Vagina (tissue), 2 donors: ENCODE data around the gene ZNF831.

Experiments
- POLR2A ChIP-seq, 2 donors: fragments of 450-650 bp; IDR thresholded peaks; one replicate each; pipeline ENCODE4 v1.6.1; 2017; ENCODE audit warnings: antibody characterized with exemption in 2 of 2, mild to moderate bottlenecking in 2 of 2, moderate library complexity in 2 of 2
- TF ChIP-seq, protein P1 (sequence below), 3 experiments: fragments of 450-650 bp in 2 of 3; fragments of 200-600 bp in 1 of 3; sonication (generic) in 1 of 3; IDR thresholded peaks; one replicate each; pipeline ENCODE4 v1.5.1; 2017 to 2019; ENCODE audit warnings: antibody characterized with exemption in 3 of 3, mild to moderate bottlenecking in 2 of 3, moderate library complexity in 2 of 3

DNA sequence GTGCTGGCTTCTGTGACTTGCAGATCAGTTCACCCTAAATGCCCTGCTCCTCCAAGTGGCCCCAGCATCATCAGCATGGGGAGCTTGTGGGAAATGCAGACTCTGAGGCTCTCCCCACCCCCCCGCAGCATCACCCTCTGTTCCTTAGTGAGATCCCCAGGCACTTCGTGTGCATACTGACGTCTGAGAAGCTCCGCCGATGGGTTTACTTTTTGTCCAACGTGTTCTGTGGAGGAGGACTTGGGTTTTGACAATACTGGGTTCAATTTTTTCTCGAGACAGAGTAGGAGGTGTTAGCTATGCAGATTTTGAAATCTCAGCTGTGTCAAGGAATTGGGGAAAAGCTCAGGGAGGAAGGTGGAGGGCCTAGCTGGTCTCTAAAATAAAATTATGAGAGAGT is 38.3 kb upstream of the ZNF831 start:
- TF ChIP-seq, protein P1, sequence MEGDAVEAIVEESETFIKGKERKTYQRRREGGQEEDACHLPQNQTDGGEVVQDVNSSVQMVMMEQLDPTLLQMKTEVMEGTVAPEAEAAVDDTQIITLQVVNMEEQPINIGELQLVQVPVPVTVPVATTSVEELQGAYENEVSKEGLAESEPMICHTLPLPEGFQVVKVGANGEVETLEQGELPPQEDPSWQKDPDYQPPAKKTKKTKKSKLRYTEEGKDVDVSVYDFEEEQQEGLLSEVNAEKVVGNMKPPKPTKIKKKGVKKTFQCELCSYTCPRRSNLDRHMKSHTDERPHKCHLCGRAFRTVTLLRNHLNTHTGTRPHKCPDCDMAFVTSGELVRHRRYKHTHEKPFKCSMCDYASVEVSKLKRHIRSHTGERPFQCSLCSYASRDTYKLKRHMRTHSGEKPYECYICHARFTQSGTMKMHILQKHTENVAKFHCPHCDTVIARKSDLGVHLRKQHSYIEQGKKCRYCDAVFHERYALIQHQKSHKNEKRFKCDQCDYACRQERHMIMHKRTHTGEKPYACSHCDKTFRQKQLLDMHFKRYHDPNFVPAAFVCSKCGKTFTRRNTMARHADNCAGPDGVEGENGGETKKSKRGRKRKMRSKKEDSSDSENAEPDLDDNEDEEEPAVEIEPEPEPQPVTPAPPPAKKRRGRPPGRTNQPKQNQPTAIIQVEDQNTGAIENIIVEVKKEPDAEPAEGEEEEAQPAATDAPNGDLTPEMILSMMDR (IDR thresholded peaks at IDR 0.05): no peak
- no peak for TF ChIP-seq POLR2A (IDR thresholded peaks at IDR 0.05)
